ENCODE measurements around the gene GAPDHS. TPM values are rescaled to one million over a fixed set of nuclear protein-coding genes. Genes with fewer than 3 reads are reported as not detected.

Gene GAPDHS
- total RNA-seq, 3 donors from 2014 or later (not counting 1 experiment from before 2014, with no cell fraction given): not detected

- no peaks in the 10 kb centered on the region for H3K9me3 Mint-ChIP-seq
- no peak for DNase-seq
- peaks cover 3% of the 10 kb centered on the region for H3K36me3 ChIP-seq (ENCODE audit: control insufficient read depth, insufficient read depth, low read length)
- intact Hi-C loops (cut with micrococcal nuclease): loop anchor here (2.0 to 5.0 kb wide), 4 partner anchors 37 to 338 kb away; partner anchors contain the start of genes ETV2 and PMIS2
- no peak overlapping the region for H3K4me3 ChIP-seq (ENCODE audit: low read length)
- no peaks in the 10 kb centered on the region for H3K36me3 Mint-ChIP-seq
- no peak overlapping the region for H3K4me3 Mint-ChIP-seq
- no peak overlapping the region for H3K27ac ChIP-seq (ENCODE audit: low read length)
- 94% methylated on average over 15 of the region's 15 CpGs for WGBS (ENCODE audit: insufficient coverage)
- H3K4me1 ChIP-seq (ENCODE audit: control insufficient read depth, insufficient read depth, low read length): peaks cover 19% of the 10 kb centered on the region
- peaks cover 27 to 35% of the 10 kb centered on the region in 2 donors for H3K4me1 Mint-ChIP-seq
- H3K27me3 ChIP-seq (ENCODE audit: control insufficient read depth, insufficient read depth, low read length): no peaks in the 10 kb centered on the region
- H3K27me3 Mint-ChIP-seq (ENCODE audit: low read depth in 2 of 2): peaks cover 0 to 10% of the 10 kb centered on the region in 2 donors
- ATAC-seq: no peak
- H3K27ac Mint-ChIP-seq: no peak overlapping the region
- no peaks in the 10 kb centered on the region for H3K9me3 ChIP-seq (ENCODE audit: control insufficient read depth, insufficient read depth, low read length)
- TF ChIP-seq CTCF (IDR thresholded peaks at IDR 0.05): no peak
Measured at GRCh38 chr19:35549879-35550523, 16.7 kb downstream of the GAPDHS start.

- 94% methylated on average over 21 of the region's 21 CpGs for WGBS (ENCODE audit: insufficient coverage)
- no peaks in the 10 kb centered on the region for H3K9me3 ChIP-seq (ENCODE audit: control insufficient read depth, insufficient read depth, low read length)
- peaks cover 3% of the 10 kb centered on the region for H3K36me3 ChIP-seq (ENCODE audit: control insufficient read depth, insufficient read depth, low read length)
- DNase-seq (no peak), ATAC-seq (no peak)
- H3K9me3 Mint-ChIP-seq: no peaks in the 10 kb centered on the region
- no peak overlapping the region for H3K27ac ChIP-seq (ENCODE audit: low read length)
- H3K27me3 Mint-ChIP-seq (ENCODE audit: low read depth in 2 of 2): peaks cover 0 to 15% of the 10 kb centered on the region in 2 donors
- peaks cover 24 to 32% of the 10 kb centered on the region in 2 donors for H3K4me1 Mint-ChIP-seq
- no peaks in the 10 kb centered on the region for H3K27me3 ChIP-seq (ENCODE audit: control insufficient read depth, insufficient read depth, low read length)
- peaks cover 10% of the 10 kb centered on the region for H3K4me1 ChIP-seq (ENCODE audit: control insufficient read depth, insufficient read depth, low read length)
- no peak overlapping the region for H3K4me3 ChIP-seq (ENCODE audit: low read length)
- no peak for TF ChIP-seq CTCF (IDR thresholded peaks at IDR 0.05)
- H3K27ac Mint-ChIP-seq: no peak overlapping the region
- H3K36me3 Mint-ChIP-seq: no peaks in the 10 kb centered on the region
- intact Hi-C loops (cut with micrococcal nuclease): no loop called here
- H3K4me3 Mint-ChIP-seq: no peak overlapping the region
Measured at GRCh38 chr19:35551091-35551810, 18.0 kb downstream of the GAPDHS start.

GRCh38 chr19:35552534-35553384, 19.5 kb downstream of the GAPDHS start:
- Mint-ChIP-seq H3K27me3 (ENCODE audit: low read depth in 2 of 2) (peaks cover 0 to 22% of the 10 kb centered on the region in 2 donors), H3K4me3 (no peak overlapping the region), H3K36me3 (no peaks in the 10 kb centered on the region), H3K27ac (no peak overlapping the region), H3K9me3 (no peaks in the 10 kb centered on the region), H3K4me1 (peaks cover 16 to 28% of the 10 kb centered on the region in 2 donors)
- H3K4me3 ChIP-seq (ENCODE audit: low read length): no peak overlapping the region
- no peak overlapping the region for H3K27ac ChIP-seq (ENCODE audit: low read length)
- TF ChIP-seq CTCF (IDR thresholded peaks at IDR 0.05): no peak
- H3K27me3 ChIP-seq (ENCODE audit: control insufficient read depth, insufficient read depth, low read length): peaks cover 3% of the 10 kb centered on the region
- H3K36me3 ChIP-seq (ENCODE audit: control insufficient read depth, insufficient read depth, low read length): no peaks in the 10 kb centered on the region
- DNase-seq: no peak
- H3K9me3 ChIP-seq (ENCODE audit: control insufficient read depth, insufficient read depth, low read length): no peaks in the 10 kb centered on the region
- 82% methylated on average over 13 of the region's 13 CpGs for WGBS (ENCODE audit: insufficient coverage)
- H3K4me1 ChIP-seq (ENCODE audit: control insufficient read depth, insufficient read depth, low read length): peaks cover 8% of the 10 kb centered on the region
- intact Hi-C loops (cut with micrococcal nuclease): no loop called here
- ATAC-seq: no peak
